ENCODE data around the gene TRIM5. TPM values are rescaled to one million over a fixed set of nuclear protein-coding genes. Genes with fewer than 3 reads are reported as not detected.
A peak's percentile ranks its signal among the peaks of the same experiment; 100 is the strongest.

Gene TRIM5
- total and polyA plus RNA-seq, 4 donors: 10.4 to 25.5 (median 13.8) TPM

DNA sequence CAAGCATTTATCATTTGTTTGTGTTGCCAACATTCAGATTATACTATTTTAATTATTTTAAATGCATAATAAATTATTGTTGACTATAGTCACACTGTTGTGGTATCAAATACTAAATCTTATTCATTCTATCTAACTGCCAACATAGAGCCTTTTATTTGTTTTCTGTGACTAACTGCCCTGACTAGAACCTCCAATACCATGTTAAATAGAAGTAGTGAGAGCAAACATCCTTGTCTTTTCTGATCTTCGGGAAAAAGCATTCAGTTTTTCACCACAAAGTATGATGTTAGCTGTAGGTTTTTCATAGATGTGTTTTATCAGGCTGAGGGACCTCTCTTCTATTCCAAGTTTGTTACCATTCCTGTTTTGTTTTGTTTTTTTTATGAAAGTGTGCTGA lies 44.9 kb downstream of the TRIM5 start:
- DNase-seq (ENCODE audit: low read depth in 4 of 6, low spot score in 6 of 6): no peak
- no peaks in the 10 kb centered on the region for H3K9me3 ChIP-seq (ENCODE audit: control insufficient read depth, insufficient read depth, low read length)
- H3K36me3 ChIP-seq (ENCODE audit: control insufficient read depth, insufficient read depth, low read length): no peaks in the 10 kb centered on the region
- H3K4me1 ChIP-seq (ENCODE audit: control insufficient read depth, insufficient read depth, low read length): no peaks in the 10 kb centered on the region
- 60% methylated on average over 1 of the region's 1 CpG for WGBS (ENCODE audit: insufficient coverage)
- H3K27me3 ChIP-seq (ENCODE audit: control insufficient read depth, insufficient read depth, low read length): no peaks in the 10 kb centered on the region
- H3K27ac ChIP-seq (ENCODE audit: low read depth, low read length): no peak overlapping the region
- H3K4me3 ChIP-seq (ENCODE audit: low read depth, low read length): no peak overlapping the region

DNA sequence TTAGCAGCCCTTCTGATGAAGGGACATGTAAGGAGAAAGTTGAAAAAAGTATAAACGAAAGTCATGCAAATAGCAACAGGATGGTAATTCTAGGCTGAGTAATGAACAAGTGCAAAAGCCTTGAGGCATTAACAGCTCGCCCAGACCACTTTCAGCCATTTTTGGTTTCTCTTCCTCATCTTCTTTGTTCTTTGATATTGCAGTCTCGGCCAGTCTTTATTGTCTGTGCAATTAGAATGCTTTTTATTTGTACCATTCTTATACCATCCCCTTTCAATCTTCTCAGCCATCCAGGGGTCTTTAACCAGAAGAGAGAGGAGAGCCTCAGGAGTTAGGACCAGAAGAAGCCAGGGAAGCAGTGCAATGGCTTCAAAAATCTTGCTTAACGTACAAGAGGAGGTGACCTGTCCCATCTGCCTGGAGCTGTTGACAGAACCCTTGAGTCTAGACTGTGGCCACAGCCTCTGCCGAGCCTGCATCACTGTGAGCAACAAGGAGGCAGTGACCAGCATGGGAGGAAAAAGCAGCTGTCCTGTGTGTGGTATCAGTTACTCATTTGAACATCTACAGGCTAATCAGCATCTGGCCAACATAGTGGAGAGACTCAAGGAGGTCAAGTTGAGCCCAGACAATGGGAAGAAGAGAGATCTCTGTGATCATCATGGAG lies 52.8 kb downstream of the TRIM5 start:
- Histone ChIP-seq H3K27ac (ENCODE audit: low read depth, low read length) (no peak overlapping the region), H3K4me3 (ENCODE audit: low read depth, low read length) (no peak overlapping the region), H3K27me3 (ENCODE audit: control insufficient read depth, insufficient read depth, low read length) (no peaks in the 10 kb centered on the region), H3K4me1 (ENCODE audit: control insufficient read depth, insufficient read depth, low read length) (no peaks in the 10 kb centered on the region), H3K36me3 (ENCODE audit: control insufficient read depth, insufficient read depth, low read length) (no peaks in the 10 kb centered on the region), H3K9me3 (ENCODE audit: control insufficient read depth, insufficient read depth, low read length) (no peaks in the 10 kb centered on the region)
- WGBS (ENCODE audit: insufficient coverage): 94% methylated on average over 2 of the region's 5 CpGs
- no peak for DNase-seq (ENCODE audit: low read depth in 4 of 6, low spot score in 6 of 6)

DNA sequence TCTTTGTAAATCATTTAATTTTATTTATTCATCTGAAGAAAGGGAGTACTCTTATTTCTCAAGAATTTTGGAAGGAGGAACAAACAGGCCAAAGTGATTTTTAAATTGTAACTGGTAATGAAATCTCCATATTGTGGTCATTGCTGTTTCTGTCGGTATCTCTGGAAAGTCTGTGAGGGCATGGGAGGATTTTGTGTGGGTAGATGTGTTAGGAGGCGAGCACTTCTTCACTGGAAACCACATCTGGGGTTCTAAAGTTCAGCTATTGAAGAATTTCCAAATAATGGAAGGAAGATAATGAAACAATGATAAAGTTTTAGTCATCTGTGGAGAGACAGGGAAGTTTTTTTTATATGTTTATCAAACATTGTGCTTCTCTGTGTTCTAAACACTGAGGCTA lies 53.5 kb downstream of the TRIM5 start:
- H3K27me3 ChIP-seq (ENCODE audit: control insufficient read depth, insufficient read depth, low read length): no peaks in the 10 kb centered on the region
- H3K4me3 ChIP-seq (ENCODE audit: low read depth, low read length): no peak overlapping the region
- H3K36me3 ChIP-seq (ENCODE audit: control insufficient read depth, insufficient read depth, low read length): no peaks in the 10 kb centered on the region
- no peaks in the 10 kb centered on the region for H3K9me3 ChIP-seq (ENCODE audit: control insufficient read depth, insufficient read depth, low read length)
- H3K4me1 ChIP-seq (ENCODE audit: control insufficient read depth, insufficient read depth, low read length): no peaks in the 10 kb centered on the region
- no peak overlapping the region for H3K27ac ChIP-seq (ENCODE audit: low read depth, low read length)
- 100% methylated on average over 2 of the region's 2 CpGs for WGBS (ENCODE audit: insufficient coverage)
- DNase-seq (ENCODE audit: low read depth in 4 of 6, low spot score in 6 of 6): no peak

DNA sequence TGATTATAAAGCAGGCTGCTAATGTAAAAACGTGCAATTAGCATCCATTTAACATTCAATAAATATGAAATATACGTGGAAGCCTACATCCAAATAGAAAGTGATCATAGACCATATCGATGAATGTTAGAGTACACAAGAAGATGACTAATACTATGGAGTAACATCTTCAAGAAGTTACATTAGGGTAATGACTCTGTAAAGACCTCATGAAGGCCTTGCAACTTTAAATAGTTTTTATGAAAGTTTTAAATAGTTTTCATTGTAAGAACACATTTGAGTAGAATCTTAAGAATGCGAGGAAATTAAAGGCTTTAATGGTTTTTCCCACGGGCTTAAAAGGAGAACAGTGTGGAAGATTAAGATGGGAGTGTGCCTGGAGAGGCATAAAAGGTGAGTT lies 58.7 kb downstream of the TRIM5 start:
- no peak overlapping the region for H3K4me3 ChIP-seq (ENCODE audit: low read depth, low read length)
- H3K27me3 ChIP-seq (ENCODE audit: control insufficient read depth, insufficient read depth, low read length): no peaks in the 10 kb centered on the region
- 91% methylated on average over 2 of the region's 5 CpGs for WGBS (ENCODE audit: insufficient coverage)
- DNase-seq (ENCODE audit: low read depth in 4 of 6, low spot score in 6 of 6): no peak
- no peaks in the 10 kb centered on the region for H3K36me3 ChIP-seq (ENCODE audit: control insufficient read depth, insufficient read depth, low read length)
- no peaks in the 10 kb centered on the region for H3K9me3 ChIP-seq (ENCODE audit: control insufficient read depth, insufficient read depth, low read length)
- H3K27ac ChIP-seq (ENCODE audit: low read depth, low read length): no peak overlapping the region
- H3K4me1 ChIP-seq (ENCODE audit: control insufficient read depth, insufficient read depth, low read length): peaks cover 3% of the 10 kb centered on the region

DNA sequence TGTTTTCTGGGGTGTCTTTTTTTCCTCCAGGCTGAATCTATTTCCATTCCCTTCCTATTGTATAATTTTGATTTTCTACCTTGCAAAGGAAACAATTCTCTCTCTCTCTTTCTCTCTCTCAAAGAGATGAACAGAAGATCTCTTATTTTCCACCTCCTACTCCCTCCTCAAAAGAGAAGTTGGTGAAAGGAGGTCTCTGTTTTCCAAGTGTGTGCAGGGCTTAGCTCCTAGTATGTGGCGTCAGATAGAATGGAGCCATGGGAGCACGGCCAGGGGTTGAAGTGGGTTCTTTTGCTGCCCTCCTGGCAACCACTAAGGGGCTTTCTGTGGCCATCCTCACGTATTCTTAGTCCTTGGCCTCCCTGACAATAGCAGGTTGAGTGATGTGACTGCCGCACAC lies 59.6 kb downstream of the TRIM5 start:
- Histone ChIP-seq H3K27ac (ENCODE audit: low read depth, low read length) (peak overlapping the region; percentile 61), H3K4me3 (ENCODE audit: low read depth, low read length) (peak overlapping the region; percentile 47), H3K4me1 (ENCODE audit: control insufficient read depth, insufficient read depth, low read length) (peaks cover 3% of the 10 kb centered on the region), H3K9me3 (ENCODE audit: control insufficient read depth, insufficient read depth, low read length) (no peaks in the 10 kb centered on the region), H3K36me3 (ENCODE audit: control insufficient read depth, insufficient read depth, low read length) (no peaks in the 10 kb centered on the region), H3K27me3 (ENCODE audit: control insufficient read depth, insufficient read depth, low read length) (no peaks in the 10 kb centered on the region)
- peak in 2 of 6 donors; percentile 8 to 51 for DNase-seq (ENCODE audit: low read depth in 4 of 6, low spot score in 6 of 6)
- WGBS (ENCODE audit: insufficient coverage): 13% methylated on average over 4 of the region's 4 CpGs

DNA sequence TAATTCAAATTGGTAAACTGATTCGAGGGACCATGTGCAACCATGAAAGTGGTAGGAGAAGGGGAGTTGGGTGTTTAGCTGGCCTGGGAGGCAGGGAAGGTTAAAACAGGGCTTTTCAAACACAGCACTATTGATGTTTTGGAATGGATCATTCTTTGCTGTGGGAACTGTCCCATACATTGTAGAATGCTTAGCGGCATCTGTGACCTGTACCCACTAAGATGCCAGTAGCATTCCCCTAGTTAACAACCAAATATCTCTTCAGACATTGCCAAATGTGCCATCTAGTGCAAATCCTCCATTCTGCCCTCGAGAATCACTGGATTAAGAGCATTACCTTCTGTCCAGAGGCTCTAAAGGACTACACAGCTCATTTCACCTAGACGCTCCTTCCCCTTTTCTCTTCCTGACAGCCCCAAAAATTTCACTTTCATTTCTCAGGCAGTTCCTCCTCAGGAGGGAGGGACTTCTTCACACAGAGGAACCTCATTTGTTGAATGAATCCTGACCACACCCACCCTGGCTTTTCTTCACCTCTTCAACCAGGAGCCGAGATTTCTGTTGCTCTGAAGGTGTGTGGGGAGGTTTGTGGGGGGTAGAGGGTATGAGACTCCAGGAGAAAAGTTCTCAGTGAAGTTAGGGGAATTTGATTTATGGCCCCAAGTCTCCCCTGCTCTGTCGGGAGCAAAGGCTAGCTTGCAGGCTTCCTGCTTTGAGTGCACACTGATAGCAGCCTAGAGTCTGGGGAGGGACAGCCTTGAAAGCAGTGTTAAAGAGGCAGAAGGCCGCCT lies 60.2 kb downstream of the TRIM5 start, which contains the start of gene TRIM34:
TRIM34 (plus strand) TSS at position 513 of the 791 bp plus-strand sequence. CDS start 7,331 bp downstream, outside the sequence.
- DNase-seq (ENCODE audit: low read depth in 4 of 6, low spot score in 6 of 6): peak in 2 of 6 donors; percentile 11 to 70
- 80% methylated on average over 4 of the region's 7 CpGs for WGBS (ENCODE audit: insufficient coverage)

DNA sequence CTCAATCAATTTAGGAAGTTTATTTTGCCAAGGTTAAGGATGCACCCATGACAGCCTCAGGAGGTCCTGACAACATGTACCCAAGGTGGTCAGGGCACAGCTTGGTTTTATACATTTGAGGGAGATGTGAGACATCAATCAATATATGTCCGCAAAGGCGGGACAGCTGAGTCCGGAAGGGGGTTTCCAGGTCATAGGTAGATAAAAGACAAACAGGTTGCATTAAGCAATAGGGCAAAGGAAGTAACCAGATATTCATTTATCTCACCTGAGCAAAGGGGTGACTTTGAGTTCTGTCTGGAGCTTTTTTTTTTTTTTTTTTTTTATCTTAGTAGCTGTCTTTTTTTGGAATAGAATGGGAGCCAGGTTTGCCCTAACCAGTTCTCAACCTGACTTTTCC lies 62.1 kb downstream of the TRIM5 start:
- H3K27me3 ChIP-seq (ENCODE audit: control insufficient read depth, insufficient read depth, low read length): no peaks in the 10 kb centered on the region
- no peak for DNase-seq (ENCODE audit: low read depth in 4 of 6, low spot score in 6 of 6)
- H3K4me3 ChIP-seq (ENCODE audit: low read depth, low read length): no peak overlapping the region
- H3K4me1 ChIP-seq (ENCODE audit: control insufficient read depth, insufficient read depth, low read length): peaks cover 3% of the 10 kb centered on the region
- H3K36me3 ChIP-seq (ENCODE audit: control insufficient read depth, insufficient read depth, low read length): no peaks in the 10 kb centered on the region
- no CpG with 5 or more reads among the region's 3 CpGs for WGBS (ENCODE audit: insufficient coverage)
- H3K9me3 ChIP-seq (ENCODE audit: control insufficient read depth, insufficient read depth, low read length): no peaks in the 10 kb centered on the region
- no peak overlapping the region for H3K27ac ChIP-seq (ENCODE audit: low read depth, low read length)

More for the DNA sequence above, 60.2 kb downstream of the TRIM5 start, which contains the start of gene TRIM34:
- H3K9me3 ChIP-seq (ENCODE audit: control insufficient read depth, insufficient read depth, low read length): no peaks in the 10 kb centered on the region
- no peaks in the 10 kb centered on the region for H3K36me3 ChIP-seq (ENCODE audit: control insufficient read depth, insufficient read depth, low read length)
- H3K4me3 ChIP-seq (ENCODE audit: low read depth, low read length): peak within 1 kb of the TSS; percentile 47
- H3K27me3 ChIP-seq (ENCODE audit: control insufficient read depth, insufficient read depth, low read length): no peaks in the 10 kb centered on the region
- peak within 1 kb of the TSS; percentile 61 for H3K27ac ChIP-seq (ENCODE audit: low read depth, low read length)
- peaks cover 3% of the 10 kb centered on the region for H3K4me1 ChIP-seq (ENCODE audit: control insufficient read depth, insufficient read depth, low read length)

DNA sequence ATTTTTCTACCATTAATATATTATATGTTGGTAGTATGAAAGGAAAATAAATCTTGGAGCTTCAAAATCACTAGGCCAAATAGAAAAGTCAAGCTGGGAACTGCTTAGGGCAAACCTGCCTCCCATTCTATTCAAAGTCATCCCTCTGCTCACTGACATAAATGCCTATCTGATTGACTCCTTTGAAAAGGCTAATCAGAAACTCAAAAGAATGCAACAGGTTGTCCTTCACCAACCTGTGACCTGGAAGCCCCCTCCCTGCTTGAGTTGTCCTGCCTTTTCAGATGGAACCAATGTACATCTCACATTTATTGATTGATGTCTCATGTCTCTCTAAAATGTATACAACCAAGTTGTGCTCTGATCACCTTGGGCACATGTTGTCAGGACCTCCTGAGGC lies 63.3 kb downstream of the TRIM5 start:
- DNase-seq (ENCODE audit: low read depth in 4 of 6, low spot score in 6 of 6): no peak
- Histone ChIP-seq H3K36me3 (ENCODE audit: control insufficient read depth, insufficient read depth, low read length) (no peaks in the 10 kb centered on the region), H3K4me3 (ENCODE audit: low read depth, low read length) (no peak overlapping the region), H3K27ac (ENCODE audit: low read depth, low read length) (no peak overlapping the region), H3K27me3 (ENCODE audit: control insufficient read depth, insufficient read depth, low read length) (no peaks in the 10 kb centered on the region), H3K4me1 (ENCODE audit: control insufficient read depth, insufficient read depth, low read length) (peaks cover 3% of the 10 kb centered on the region), H3K9me3 (ENCODE audit: control insufficient read depth, insufficient read depth, low read length) (no peaks in the 10 kb centered on the region)

DNA sequence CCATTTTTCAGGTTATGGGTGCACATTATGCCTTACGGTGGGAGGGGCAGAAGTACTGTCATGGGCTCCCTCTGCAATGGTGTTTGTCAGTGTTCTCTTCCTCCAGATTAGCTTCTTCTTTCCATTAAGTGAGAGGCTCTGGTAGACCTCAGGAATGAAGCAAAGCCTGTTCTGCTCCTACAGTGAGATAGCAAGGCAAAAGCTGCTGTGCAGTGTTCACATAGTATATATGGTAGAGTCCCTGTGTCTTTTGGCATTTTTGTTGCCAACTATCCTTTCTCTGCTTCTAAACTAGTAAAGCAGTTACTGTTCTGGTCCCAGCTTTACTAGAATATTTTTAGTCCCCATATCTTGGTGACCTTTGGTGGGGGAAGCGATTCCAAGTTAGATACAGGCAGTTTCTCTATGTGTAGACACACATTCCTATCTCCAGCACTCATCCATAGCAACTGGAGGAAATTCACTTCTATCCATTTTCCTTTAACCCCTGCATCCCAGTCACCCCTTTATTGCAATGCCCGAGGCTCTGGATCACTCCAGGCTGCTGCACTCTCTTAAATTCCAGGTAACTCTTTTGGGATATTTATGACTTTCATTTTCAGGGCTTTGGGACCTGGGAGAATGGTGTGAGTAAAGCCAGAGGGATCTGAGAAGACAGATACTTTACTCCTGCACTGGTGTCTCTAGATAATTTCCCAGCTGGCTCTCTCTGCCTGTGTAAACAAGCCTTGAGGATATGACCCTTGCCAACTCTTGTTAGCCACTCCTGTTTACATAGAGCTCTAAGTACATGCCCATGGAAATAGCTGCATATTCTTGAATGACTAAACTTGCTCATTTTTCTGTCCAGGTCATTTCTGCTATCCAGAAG lies 64.0 kb downstream of the TRIM5 start:
- H3K27ac ChIP-seq (ENCODE audit: low read depth, low read length): no peak overlapping the region
- no peak for DNase-seq (ENCODE audit: low read depth in 4 of 6, low spot score in 6 of 6)
- 100% methylated on average over 1 of the region's 3 CpGs for WGBS (ENCODE audit: insufficient coverage)

More for the DNA sequence above, 64.0 kb downstream of the TRIM5 start:
- no peaks in the 10 kb centered on the region for H3K27me3 ChIP-seq (ENCODE audit: control insufficient read depth, insufficient read depth, low read length)
- H3K4me1 ChIP-seq (ENCODE audit: control insufficient read depth, insufficient read depth, low read length): peaks cover 3% of the 10 kb centered on the region
- H3K4me3 ChIP-seq (ENCODE audit: low read depth, low read length): no peak overlapping the region
- H3K36me3 ChIP-seq (ENCODE audit: control insufficient read depth, insufficient read depth, low read length): no peaks in the 10 kb centered on the region
- H3K9me3 ChIP-seq (ENCODE audit: control insufficient read depth, insufficient read depth, low read length): no peaks in the 10 kb centered on the region
